Mononuclear cell (primary cell): ENCODE results near the gene NEAT1. TPM values are rescaled to one million over a fixed set of nuclear protein-coding genes. Genes with fewer than 3 reads are reported as not detected.

Experiments used
- H3K27me3 ChIP-seq: 2 replicates; pipeline ENCODE4 v1.6.0; 2011; ENCODE audit warnings: low read length, control low read depth; ENCODE audit not compliant: insufficient read depth
- H3K4me1 ChIP-seq: 2 replicates; pipeline ENCODE4 v1.5.1; 2011; ENCODE audit warnings: mild to moderate bottlenecking, low read length, control low read depth; ENCODE audit not compliant: insufficient read depth
- H3K4me3 ChIP-seq: 2 replicates; pipeline ENCODE4 v1.5.1; 2011; ENCODE audit warnings: mild to moderate bottlenecking, low read length, moderate library complexity
- H3K9me3 ChIP-seq: 2 replicates; pipeline ENCODE4 v1.5.1; 2011; ENCODE audit warnings: low read depth, mild to moderate bottlenecking, control low read depth, low read length
- total RNA-seq: library from RNA; depleted of rRNA; stranded (reverse); fragments of >200 nt; gene quantifications from one replicate; pipeline ENCODE4 v1.2.3, GENCODE V29; 2012

The NEAT1 gene
- total RNA-seq, 1 donor = 198 TPM

DNA sequence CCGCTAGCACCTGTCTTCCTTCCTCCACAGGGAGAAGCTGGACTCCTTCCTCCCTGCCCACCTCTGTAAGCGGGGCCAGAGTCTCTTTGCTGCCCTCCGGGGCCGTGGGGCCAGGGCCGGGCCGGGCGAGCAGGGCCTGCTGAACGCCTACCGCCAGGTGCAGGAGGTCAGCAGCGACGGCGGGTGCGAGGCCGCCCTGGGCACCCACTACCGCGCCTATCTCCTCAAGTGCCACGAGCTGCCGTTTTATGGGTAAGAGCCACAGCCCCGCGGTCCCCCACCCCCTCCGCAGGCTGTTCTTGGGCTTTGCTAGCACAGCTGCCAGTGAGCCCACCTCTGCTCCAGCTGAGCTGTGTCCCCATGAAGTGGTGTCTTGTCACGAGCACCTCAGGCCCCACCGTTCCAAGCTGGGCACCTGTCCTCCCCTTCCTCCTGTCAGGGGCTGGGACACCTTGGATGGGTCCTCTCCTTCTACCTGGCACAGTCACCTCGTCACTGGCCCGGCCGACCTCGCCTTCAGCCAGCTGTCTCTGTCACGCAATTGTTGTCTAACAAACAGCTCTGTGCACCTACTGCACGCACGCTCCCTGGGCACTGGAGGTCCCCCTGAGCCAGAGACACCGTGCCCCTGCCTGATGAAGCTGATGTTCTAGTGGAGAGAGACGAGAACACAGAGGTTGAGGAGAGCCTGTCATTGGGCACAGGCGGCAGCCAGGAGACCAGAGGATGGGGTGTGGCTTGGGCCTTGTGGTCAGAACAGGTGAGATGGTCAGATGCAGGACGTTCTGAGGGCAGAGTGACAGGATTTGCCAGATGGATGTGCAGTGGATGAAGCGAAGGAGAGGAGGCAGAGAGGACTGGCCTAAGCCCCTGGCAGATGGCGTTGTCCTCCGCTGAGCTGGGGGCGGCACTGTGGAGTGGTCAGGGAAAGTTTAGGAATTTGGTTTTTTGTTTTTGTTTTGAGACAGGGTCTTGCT lies 25.5 kb upstream of the NEAT1 start:
- H3K4me3 ChIP-seq = no peak overlapping the region
- H3K9me3 ChIP-seq = no peaks in the 10 kb centered on the region
- no peaks in the 10 kb centered on the region for H3K4me1 ChIP-seq
- no peaks in the 10 kb centered on the region for H3K27me3 ChIP-seq

DNA sequence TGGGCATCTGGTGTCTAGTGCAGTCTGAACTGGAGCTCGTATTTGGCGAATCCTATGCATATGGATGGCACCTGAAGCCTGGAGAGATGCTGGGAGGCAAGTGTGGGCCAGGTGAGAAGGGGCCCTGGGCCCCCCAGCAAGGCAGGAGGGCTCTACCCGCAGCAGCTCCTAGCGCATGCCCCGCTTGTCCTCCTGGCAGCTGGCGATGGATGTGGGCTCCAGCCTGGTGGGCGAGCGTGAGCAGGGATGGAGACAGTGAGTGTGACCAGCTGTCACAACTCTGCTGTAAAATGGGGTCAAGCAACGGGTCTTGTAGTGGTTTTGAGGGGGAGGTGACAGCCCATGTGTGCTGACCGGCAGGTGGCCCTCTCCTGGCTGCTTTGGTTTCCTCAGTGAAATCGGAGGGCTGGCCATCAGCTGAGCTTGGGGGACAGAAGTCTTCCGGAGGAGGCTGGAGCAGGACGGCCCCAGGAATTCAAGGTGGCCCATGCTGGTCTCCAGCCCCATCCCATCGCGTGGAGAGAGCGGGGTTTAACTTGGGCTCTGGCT lies 24.2 kb upstream of the NEAT1 start:
- Histone ChIP-seq H3K4me3 (no peak overlapping the region), H3K4me1 (peaks cover 8% of the 10 kb centered on the region), H3K9me3 (no peaks in the 10 kb centered on the region), H3K27me3 (no peaks in the 10 kb centered on the region)

GRCh38 chr11:65399249-65399648 lies 23.3 kb upstream of the NEAT1 start:
- Histone ChIP-seq H3K27me3 (no peaks in the 10 kb centered on the region), H3K4me3 (no peak overlapping the region), H3K9me3 (no peaks in the 10 kb centered on the region), H3K4me1 (peaks cover 16% of the 10 kb centered on the region)

DNA sequence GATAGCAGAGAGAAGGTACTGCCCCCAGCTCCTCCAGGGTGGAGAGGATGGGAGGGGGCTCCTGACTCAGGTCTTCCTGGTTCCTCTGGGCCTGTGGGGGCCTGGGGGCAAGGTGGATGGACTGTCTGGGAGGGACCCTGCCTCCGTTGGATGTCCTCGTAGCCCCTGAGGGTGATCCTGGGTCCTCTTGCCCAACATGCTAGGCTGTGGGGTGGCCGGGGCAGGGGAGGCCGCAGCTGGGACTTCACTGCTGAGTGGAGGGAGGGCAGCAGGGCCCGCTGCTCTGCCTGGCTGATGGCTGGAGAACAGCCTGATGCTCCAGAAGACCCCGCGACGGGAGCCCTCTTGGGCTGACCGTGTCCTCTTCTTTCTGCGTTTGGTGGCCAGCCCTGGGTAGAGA lies 22.8 kb upstream of the NEAT1 start:
- H3K4me3 ChIP-seq = no peak overlapping the region
- H3K27me3 ChIP-seq = no peaks in the 10 kb centered on the region
- peaks cover 22% of the 10 kb centered on the region for H3K4me1 ChIP-seq
- H3K9me3 ChIP-seq = no peaks in the 10 kb centered on the region

GRCh38 chr11:65400307-65401072 lies 22.1 kb upstream of the NEAT1 start:
- Histone ChIP-seq H3K27me3 (no peaks in the 10 kb centered on the region), H3K9me3 (no peaks in the 10 kb centered on the region), H3K4me3 (no peak overlapping the region), H3K4me1 (peaks cover 26% of the 10 kb centered on the region)

DNA sequence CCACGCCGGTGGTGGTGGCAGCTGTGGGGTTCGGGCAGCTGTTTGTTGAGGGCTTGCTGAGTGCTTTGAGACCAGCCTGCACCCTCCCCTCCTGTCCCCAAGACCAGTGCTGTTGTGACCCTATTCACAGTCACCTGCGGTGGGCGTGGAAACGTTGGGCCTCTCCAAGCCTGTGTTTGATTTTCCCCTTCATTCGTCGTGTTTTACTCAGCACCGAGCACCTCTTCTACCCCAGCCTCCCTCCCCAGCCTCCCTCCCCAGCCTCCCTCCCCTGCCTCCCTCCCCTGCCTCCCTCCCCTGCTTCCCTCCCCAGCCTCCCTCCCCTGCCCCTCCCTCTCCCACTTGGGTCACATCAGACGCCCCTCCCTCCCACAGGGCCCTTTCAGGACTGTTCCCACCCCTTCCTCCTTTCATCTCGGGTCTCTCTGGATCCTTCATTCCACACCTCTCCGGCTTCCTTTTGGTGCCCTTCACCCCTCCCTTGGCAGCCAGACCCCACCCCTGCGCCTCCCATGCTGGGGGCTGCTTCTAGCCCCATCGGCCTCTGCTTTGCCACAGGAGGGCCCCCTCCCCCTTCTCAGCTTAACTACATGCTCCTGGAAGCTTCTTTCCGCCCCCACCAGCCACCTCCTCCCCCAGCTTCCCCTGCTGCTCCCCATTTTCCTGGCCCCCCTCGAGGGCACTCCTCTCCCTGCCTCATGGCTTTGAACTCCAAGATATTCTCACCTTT lies 21.4 kb upstream of the NEAT1 start:
- H3K4me3 ChIP-seq = no peak overlapping the region
- H3K4me1 ChIP-seq = peaks cover 26% of the 10 kb centered on the region
- no peaks in the 10 kb centered on the region for H3K27me3 ChIP-seq
- H3K9me3 ChIP-seq = no peaks in the 10 kb centered on the region

DNA sequence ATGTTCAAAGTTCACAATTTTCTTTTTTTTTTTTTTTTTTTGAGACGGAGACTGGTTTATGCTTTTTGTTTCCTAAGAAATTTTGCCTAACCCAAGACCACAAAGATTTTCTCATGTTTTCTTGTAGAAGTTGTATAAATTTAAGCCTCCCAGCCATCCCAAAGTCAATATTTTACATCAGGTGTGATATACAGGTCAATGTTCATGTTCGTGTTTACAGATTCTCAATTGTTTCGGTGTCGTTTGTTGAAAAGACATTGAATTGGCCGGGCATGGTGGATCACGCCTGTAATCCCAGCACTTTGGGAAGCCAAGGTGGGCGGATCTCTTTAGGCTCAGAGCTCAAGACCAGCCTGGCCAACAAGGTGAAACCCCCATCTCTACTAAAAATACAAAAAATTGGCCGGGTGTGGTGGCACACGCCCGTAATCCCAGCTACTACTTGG lies 20.8 kb upstream of the NEAT1 start:
- H3K27me3 ChIP-seq = no peaks in the 10 kb centered on the region
- no peaks in the 10 kb centered on the region for H3K9me3 ChIP-seq
- H3K4me1 ChIP-seq = peaks cover 26% of the 10 kb centered on the region
- H3K4me3 ChIP-seq = no peak overlapping the region

- Histone ChIP-seq H3K4me1 (peaks cover 26% of the 10 kb centered on the region), H3K9me3 (no peaks in the 10 kb centered on the region), H3K27me3 (no peaks in the 10 kb centered on the region), H3K4me3 (no peak overlapping the region)
Observed at GRCh38 chr11:65402790-65403189, 19.8 kb upstream of the NEAT1 start.

- Histone ChIP-seq H3K27me3 (no peaks in the 10 kb centered on the region), H3K4me3 (no peak overlapping the region), H3K9me3 (no peaks in the 10 kb centered on the region), H3K4me1 (peaks cover 33% of the 10 kb centered on the region)
Observed at GRCh38 chr11:65403607-65404121, 18.9 kb upstream of the NEAT1 start.

DNA sequence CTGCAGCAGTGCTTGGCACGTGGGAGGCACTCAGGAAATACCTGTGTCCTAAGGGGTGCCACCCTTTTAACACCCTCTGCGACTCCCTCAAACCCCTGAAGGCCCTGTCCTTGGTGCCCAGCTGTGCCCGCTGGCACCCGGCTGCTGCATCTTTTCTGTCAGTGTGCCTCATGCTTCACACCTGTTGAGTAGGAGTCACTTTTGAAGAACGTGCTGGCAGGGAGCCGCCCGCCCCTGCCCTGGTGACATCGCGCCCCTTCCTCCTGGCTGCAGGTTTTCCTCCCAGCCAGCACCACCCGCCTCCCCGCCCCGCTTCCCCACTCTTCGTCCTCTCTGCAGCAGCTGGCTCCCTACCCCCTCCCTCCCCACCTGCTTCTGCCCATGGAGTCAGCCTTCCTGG lies 18.4 kb upstream of the NEAT1 start:
- Histone ChIP-seq H3K27me3 (no peaks in the 10 kb centered on the region), H3K4me1 (peaks cover 34% of the 10 kb centered on the region), H3K4me3 (no peak overlapping the region), H3K9me3 (no peaks in the 10 kb centered on the region)

- Histone ChIP-seq H3K27me3 (no peaks in the 10 kb centered on the region), H3K4me1 (peaks cover 34% of the 10 kb centered on the region), H3K4me3 (no peak overlapping the region), H3K9me3 (no peaks in the 10 kb centered on the region)
Observed at GRCh38 chr11:65404638-65405339, 17.8 kb upstream of the NEAT1 start.

- H3K9me3 ChIP-seq = no peaks in the 10 kb centered on the region
Observed at GRCh38 chr11:65410936-65411680, 11.5 kb upstream of the NEAT1 start.

GRCh38 chr11:65411681-65412070 lies 10.9 kb upstream of the NEAT1 start:
- Histone ChIP-seq H3K4me1 (peaks cover 20% of the 10 kb centered on the region), H3K9me3 (no peaks in the 10 kb centered on the region), H3K27me3 (no peaks in the 10 kb centered on the region), H3K4me3 (no peak overlapping the region)

More at GRCh38 chr11:65410936-65411680, 11.5 kb upstream of the NEAT1 start:
- Histone ChIP-seq H3K4me3 (no peak overlapping the region), H3K27me3 (no peaks in the 10 kb centered on the region), H3K4me1 (peaks cover 14% of the 10 kb centered on the region)
